ENCODE data around the gene CIB2.

DNA sequence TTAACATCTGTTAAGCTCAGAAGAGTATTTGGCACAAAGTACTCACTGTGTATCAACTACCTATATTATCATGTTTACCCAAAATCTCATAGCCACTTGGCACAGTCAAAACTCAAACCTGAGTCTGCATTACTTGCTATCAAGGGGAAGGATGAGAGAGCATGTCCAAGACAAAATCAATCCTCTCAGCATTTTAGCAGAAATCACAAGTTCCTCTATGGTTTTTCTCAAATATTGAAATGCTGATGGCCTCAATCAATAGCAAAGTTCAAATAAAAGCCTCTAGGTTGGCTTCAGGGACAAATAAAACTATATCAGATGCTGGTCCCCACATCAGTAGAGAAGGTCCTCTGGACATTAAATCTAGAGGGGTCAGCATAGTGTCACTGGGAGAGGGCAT, 68.0 kb downstream of the CIB2 start:
- TF ChIP-seq, protein P1, sequence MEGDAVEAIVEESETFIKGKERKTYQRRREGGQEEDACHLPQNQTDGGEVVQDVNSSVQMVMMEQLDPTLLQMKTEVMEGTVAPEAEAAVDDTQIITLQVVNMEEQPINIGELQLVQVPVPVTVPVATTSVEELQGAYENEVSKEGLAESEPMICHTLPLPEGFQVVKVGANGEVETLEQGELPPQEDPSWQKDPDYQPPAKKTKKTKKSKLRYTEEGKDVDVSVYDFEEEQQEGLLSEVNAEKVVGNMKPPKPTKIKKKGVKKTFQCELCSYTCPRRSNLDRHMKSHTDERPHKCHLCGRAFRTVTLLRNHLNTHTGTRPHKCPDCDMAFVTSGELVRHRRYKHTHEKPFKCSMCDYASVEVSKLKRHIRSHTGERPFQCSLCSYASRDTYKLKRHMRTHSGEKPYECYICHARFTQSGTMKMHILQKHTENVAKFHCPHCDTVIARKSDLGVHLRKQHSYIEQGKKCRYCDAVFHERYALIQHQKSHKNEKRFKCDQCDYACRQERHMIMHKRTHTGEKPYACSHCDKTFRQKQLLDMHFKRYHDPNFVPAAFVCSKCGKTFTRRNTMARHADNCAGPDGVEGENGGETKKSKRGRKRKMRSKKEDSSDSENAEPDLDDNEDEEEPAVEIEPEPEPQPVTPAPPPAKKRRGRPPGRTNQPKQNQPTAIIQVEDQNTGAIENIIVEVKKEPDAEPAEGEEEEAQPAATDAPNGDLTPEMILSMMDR (IDR thresholded peaks at IDR 0.05 in 8 of 11, conservative IDR thresholded peaks at IDR 0.05 in 3 of 11) = no peak
- no peak for TF ChIP-seq POLR2A (IDR thresholded peaks at IDR 0.05)
